Spleen (tissue), 7 donors: ENCODE results near the gene TMEM53.

Experiments used
- CTCF ChIP-seq, 11 experiments: fragments of 200-600 bp in 7 of 11; fragments of 450-650 bp in 4 of 11; sonication (generic) in 4 of 11; IDR thresholded peaks in 8 of 11; conservative IDR thresholded peaks in 3 of 11; 1 replicate in 7 of 11; 2 replicates in 4 of 11; pipeline versions ENCODE4 v1.4.0 to v1.8.0; 2016 to 2021; ENCODE audit warnings: antibody characterized with exemption in 11 of 11, inconsistent platforms in 4 of 11, mild to moderate bottlenecking in 1 of 11
- POLR2A ChIP-seq, 3 donors: fragments of 450-650 bp; IDR thresholded peaks; one replicate each; pipeline ENCODE4 v1.5.1; 2017; ENCODE audit warnings: antibody characterized with exemption in 3 of 3, mild to moderate bottlenecking in 1 of 3
- donor health status: DM: no; HTN: no; CAD: no; lungs with moderate emphysema.
- donor health status: DM: no; HTN: no; CAD: no.
- donor health status: DM: no; HTN: no; CAD: no.

GRCh38 chr1:44705470-44705869, 31.2 kb upstream of the TMEM53 start:
- TF ChIP-seq POLR2A (IDR thresholded peaks at IDR 0.05) = no peak
- no peak for TF ChIP-seq CTCF (IDR thresholded peaks at IDR 0.05 in 8 of 11, conservative IDR thresholded peaks at IDR 0.05 in 3 of 11)
